ENCODE measurements around the gene AP3M1. TPM values are rescaled to one million over a fixed set of nuclear protein-coding genes. Genes with fewer than 3 reads are reported as not detected.

Gene AP3M1
- total RNA-seq, 6 experiments from 2014 or later: 16.2 to 22.4 (median 19.9) TPM

DNA sequence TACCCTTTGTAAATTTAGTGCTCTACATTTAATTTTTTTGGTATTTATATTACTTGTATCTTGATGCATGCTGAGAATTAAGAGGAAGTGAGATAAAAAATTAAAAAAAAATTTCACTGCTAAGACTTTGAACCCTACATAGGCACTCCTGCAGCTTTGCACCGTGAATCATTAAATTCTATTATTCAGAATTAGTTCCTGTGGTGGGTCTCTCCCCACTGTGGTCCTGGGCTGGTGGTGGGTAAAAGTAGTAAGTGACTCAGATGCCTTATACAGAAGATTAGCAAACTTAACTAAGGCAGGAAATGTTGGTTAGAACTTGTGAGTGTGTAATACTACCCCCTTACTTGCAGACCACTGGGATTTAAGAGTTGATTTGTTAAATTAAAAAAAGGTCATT, 72.6 kb downstream of the AP3M1 start:
- DNase-seq (no peak), ATAC-seq (no peak)
- peaks cover 0 to 16% (median 6%) of the 10 kb centered on the region in 4 donors for H3K4me1 ChIP-seq
- TF ChIP-seq, protein P1, sequence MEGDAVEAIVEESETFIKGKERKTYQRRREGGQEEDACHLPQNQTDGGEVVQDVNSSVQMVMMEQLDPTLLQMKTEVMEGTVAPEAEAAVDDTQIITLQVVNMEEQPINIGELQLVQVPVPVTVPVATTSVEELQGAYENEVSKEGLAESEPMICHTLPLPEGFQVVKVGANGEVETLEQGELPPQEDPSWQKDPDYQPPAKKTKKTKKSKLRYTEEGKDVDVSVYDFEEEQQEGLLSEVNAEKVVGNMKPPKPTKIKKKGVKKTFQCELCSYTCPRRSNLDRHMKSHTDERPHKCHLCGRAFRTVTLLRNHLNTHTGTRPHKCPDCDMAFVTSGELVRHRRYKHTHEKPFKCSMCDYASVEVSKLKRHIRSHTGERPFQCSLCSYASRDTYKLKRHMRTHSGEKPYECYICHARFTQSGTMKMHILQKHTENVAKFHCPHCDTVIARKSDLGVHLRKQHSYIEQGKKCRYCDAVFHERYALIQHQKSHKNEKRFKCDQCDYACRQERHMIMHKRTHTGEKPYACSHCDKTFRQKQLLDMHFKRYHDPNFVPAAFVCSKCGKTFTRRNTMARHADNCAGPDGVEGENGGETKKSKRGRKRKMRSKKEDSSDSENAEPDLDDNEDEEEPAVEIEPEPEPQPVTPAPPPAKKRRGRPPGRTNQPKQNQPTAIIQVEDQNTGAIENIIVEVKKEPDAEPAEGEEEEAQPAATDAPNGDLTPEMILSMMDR (IDR thresholded peaks at IDR 0.05): no peak
- no peaks in the 10 kb centered on the region for H3K9me3 ChIP-seq
- no peak overlapping the region for H3K4me3 ChIP-seq
- peaks cover 0 to 8% (median 0%) of the 10 kb centered on the region in 4 donors for H3K36me3 ChIP-seq
- WGBS (ENCODE audit: insufficient coverage, low coverage, low lambda C conversion rate, missing lambda C conversion rate): 29% methylated on average over 1 of the region's 1 CpG
- no peak overlapping the region for H3K27ac ChIP-seq
- intact Hi-C loops (cut with DNase I): no loop called here
- H3K27me3 ChIP-seq: no peaks in the 10 kb centered on the region

DNA sequence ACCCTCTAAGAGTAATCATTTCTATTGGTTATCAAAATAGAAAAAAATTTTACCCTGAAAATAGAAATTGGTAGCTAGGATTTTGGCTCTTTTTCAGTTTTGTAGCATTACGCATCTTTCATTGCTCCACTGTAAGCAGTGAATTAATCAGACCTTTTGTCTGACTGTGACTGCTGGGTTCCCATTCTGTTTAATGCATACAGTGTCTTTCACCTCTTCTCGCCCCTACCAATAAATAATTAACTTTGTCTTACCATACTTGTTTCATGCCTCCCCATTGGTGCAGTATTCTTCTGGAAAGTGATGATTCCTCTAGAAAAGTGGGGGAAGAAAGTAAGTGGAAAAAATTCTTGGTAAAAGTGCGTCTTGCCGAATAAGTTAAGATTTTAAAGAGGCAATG, 73.2 kb downstream of the AP3M1 start:
- H3K27ac ChIP-seq: no peak overlapping the region
- H3K4me1 ChIP-seq: peaks cover 0 to 11% (median 3%) of the 10 kb centered on the region in 4 donors
- no peak for TF ChIP-seq POLR2A (IDR thresholded peaks at IDR 0.05)
- TF ChIP-seq, protein P1 (IDR thresholded peaks at IDR 0.05): no peak
- ATAC-seq (no peak), DNase-seq (no peak)
- no peaks in the 10 kb centered on the region for H3K27me3 ChIP-seq
- H3K9me3 ChIP-seq: no peaks in the 10 kb centered on the region
- H3K4me3 ChIP-seq: no peak overlapping the region
- intact Hi-C loops (cut with DNase I): no loop called here
- H3K36me3 ChIP-seq: peaks cover 0 to 9% (median 0%) of the 10 kb centered on the region in 4 donors
- WGBS (ENCODE audit: insufficient coverage, low coverage, low lambda C conversion rate, missing lambda C conversion rate): 93% methylated on average over 4 of the region's 4 CpGs

DNA sequence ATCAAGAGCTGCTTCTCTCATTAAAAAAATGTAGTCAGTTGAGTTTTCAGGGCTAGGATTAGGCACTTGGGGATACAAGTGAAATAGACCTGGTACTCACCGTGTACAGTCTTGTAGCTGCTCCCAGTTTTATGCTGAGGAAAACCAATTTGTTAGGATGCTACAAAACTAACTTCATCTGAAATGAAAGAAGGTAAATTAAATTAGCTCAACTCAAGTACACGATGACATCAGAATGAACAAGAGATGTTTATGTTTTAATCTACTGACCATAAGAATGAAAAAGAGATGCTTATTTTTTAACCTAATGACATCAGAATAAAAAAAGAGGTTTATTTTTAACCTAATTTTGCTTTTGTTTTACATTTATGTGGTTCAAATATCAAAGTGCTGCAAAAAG, 73.7 kb downstream of the AP3M1 start:
- 87% methylated on average over 1 of the region's 2 CpGs for WGBS (ENCODE audit: insufficient coverage, low coverage, low lambda C conversion rate, missing lambda C conversion rate)

DNA sequence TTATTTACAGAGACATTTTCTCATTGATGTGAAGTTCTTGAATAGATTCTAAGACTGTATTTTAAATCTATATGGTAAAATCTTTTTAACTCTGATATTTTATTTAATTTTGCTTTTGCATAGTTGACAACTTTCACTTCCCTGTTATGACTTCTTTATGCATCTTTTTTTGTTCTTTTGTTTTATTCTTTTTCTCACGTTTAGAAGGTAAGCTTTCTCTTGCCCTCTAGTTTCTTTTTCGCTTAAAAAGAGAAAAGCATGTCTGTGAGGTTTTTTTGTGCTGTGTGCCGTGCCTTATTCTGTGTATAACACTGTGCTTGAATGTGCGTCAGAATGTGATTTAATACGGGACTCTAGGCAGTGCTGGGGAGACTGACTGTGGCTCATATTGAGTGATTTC, 74.7 kb downstream of the AP3M1 start:
- intact Hi-C loops (cut with DNase I): no loop called here
- TF ChIP-seq, protein P1 (IDR thresholded peaks at IDR 0.05): no peak
- TF ChIP-seq POLR2A (IDR thresholded peaks at IDR 0.05): no peak
- H3K4me1 ChIP-seq: no peaks in the 10 kb centered on the region
- H3K4me3 ChIP-seq: no peak overlapping the region
- peaks cover 0 to 9% (median 0%) of the 10 kb centered on the region in 4 donors for H3K36me3 ChIP-seq
- H3K27ac ChIP-seq: no peak overlapping the region
- DNase-seq (no peak), ATAC-seq (no peak)
- H3K27me3 ChIP-seq: no peaks in the 10 kb centered on the region
- no peaks in the 10 kb centered on the region for H3K9me3 ChIP-seq
- 69% methylated on average over 5 of the region's 5 CpGs for WGBS (ENCODE audit: insufficient coverage, low coverage, low lambda C conversion rate, missing lambda C conversion rate)

More for the DNA sequence above, 73.7 kb downstream of the AP3M1 start:
- DNase-seq (no peak), ATAC-seq (no peak)
- H3K27me3 ChIP-seq: no peaks in the 10 kb centered on the region
- peaks cover 0 to 7% (median under 1%) of the 10 kb centered on the region in 4 donors for H3K4me1 ChIP-seq
- no peak overlapping the region for H3K27ac ChIP-seq
- no peaks in the 10 kb centered on the region for H3K9me3 ChIP-seq
- H3K36me3 ChIP-seq: peaks cover 0 to 9% (median 0%) of the 10 kb centered on the region in 4 donors
- intact Hi-C loops (cut with DNase I): no loop called here
- H3K4me3 ChIP-seq: no peak overlapping the region
- TF ChIP-seq POLR2A (IDR thresholded peaks at IDR 0.05): no peak
- TF ChIP-seq, protein P1 (IDR thresholded peaks at IDR 0.05): no peak

DNA sequence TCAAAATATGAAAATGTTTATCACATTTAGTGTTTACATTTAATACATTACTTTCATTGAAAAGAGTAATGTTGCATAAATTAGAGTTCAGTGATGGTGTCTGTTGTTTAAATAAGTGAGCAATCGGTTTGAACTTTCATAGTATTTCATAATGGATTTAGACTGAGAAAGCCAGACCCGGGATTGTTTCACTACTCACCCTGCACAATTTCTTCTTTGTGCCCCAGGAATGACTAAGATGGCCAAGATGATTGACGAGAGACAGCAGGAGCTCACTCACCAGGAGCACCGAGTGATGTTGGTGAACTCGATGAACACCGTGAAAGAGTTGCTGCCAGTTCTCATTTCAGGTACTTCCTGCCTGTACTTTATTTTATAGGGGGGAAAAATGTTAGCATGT, 78.1 kb downstream of the AP3M1 start:
- intact Hi-C loops (cut with DNase I): no loop called here
- H3K27me3 ChIP-seq: no peaks in the 10 kb centered on the region
- peaks cover 0 to 9% (median 0%) of the 10 kb centered on the region in 4 donors for H3K36me3 ChIP-seq

More for the DNA sequence above, 78.1 kb downstream of the AP3M1 start:
- 62% methylated on average over 6 of the region's 6 CpGs for WGBS (ENCODE audit: insufficient coverage, low coverage, low lambda C conversion rate, missing lambda C conversion rate)
- DNase-seq (no peak), ATAC-seq (no peak)
- peaks cover 0 to 8% (median 3%) of the 10 kb centered on the region in 4 donors for H3K4me1 ChIP-seq
- H3K9me3 ChIP-seq: no peaks in the 10 kb centered on the region
- H3K27ac ChIP-seq: no peak overlapping the region
- no peak overlapping the region for H3K4me3 ChIP-seq
- TF ChIP-seq, protein P1 (IDR thresholded peaks at IDR 0.05): no peak
- TF ChIP-seq POLR2A (IDR thresholded peaks at IDR 0.05): no peak
